Tibial artery (tissue), 4 donors: ENCODE measurements around the gene ZNF780B.

ENCODE experiments used
- DNase-seq, 2 donors: peaks; one replicate each; pipeline ENCODE4 v3.0.0-alpha.2; 2019
- H3K27ac ChIP-seq, 2 donors: fragments of 200-600 bp; sonication (generic) in 1 of 2; 1 replicate in 1 of 2; 2 replicates in 1 of 2; pipeline ENCODE4 v1.5.1; 2018 to 2019; ENCODE audit warnings: mild to moderate bottlenecking in 1 of 2
- H3K27me3 ChIP-seq, 2 donors: fragments of 200-600 bp; sonication (generic) in 1 of 2; one replicate each; pipeline versions ENCODE4 v1.5.1 to v1.6.0; 2016 to 2019
- H3K36me3 ChIP-seq, 3 donors: fragments of 200-600 bp; sonication (generic) in 2 of 3; one replicate each; pipeline ENCODE4 v1.5.1; 2016 to 2019; ENCODE audit warnings: mild to moderate bottlenecking in 2 of 3
- H3K4me1 ChIP-seq, 4 donors: fragments of 200-600 bp; sonication (generic) in 2 of 4; 1 replicate in 3 of 4; 2 replicates in 1 of 4; pipeline ENCODE4 v1.5.1; 2016 to 2019
- H3K4me3 ChIP-seq, 2 donors: fragments of 200-600 bp; sonication (generic) in 1 of 2; 1 replicate in 1 of 2; 2 replicates in 1 of 2; pipeline ENCODE4 v1.5.1; 2018 to 2019; ENCODE audit warnings: mild to moderate bottlenecking in 2 of 2
- H3K9me3 ChIP-seq, 3 donors: fragments of 200-600 bp; sonication (generic) in 1 of 3; one replicate each; pipeline ENCODE4 v1.5.1; 2016 to 2019
- intact Hi-C: fragments of 100-400 bp; cut with DNase I; formaldehyde crosslinking; loops from one replicate; pipeline ENCODE4 v1.15.0; 2023; ENCODE audit warnings: low total_unique reads
- TF ChIP-seq, protein P1 (sequence below), 2 experiments: fragments of 200-600 bp in 1 of 2; fragments of 450-650 bp in 1 of 2; IDR thresholded peaks; one replicate each; pipeline ENCODE4 v1.5.1; 2017 to 2019; ENCODE audit warnings: antibody characterized with exemption in 2 of 2, mild to moderate bottlenecking in 1 of 2, moderate library complexity in 1 of 2

The ZNF780B gene

DNA sequence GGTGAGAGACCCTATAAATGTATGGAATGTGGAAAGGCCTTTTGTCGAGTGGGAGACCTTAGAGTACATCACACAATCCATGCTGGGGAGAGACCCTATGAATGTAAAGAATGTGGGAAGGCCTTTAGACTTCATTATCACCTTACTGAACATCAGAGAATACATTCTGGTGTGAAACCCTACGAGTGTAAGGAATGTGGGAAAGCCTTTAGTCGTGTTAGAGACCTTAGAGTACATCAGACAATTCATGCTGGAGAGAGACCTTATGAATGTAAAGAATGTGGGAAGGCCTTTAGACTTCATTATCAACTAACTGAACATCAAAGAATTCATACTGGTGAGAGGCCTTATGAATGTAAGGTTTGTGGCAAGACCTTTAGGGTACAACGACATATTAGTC, 42.0 kb downstream of the ZNF780B start:
- H3K4me3 ChIP-seq = no peak overlapping the region
- no peaks in the 10 kb centered on the region for H3K27me3 ChIP-seq
- DNase-seq = no peak
- no peak overlapping the region for H3K27ac ChIP-seq
- peaks cover 59 to 88% (median 77%) of the 10 kb centered on the region in 3 donors for H3K36me3 ChIP-seq
- TF ChIP-seq, protein P1, sequence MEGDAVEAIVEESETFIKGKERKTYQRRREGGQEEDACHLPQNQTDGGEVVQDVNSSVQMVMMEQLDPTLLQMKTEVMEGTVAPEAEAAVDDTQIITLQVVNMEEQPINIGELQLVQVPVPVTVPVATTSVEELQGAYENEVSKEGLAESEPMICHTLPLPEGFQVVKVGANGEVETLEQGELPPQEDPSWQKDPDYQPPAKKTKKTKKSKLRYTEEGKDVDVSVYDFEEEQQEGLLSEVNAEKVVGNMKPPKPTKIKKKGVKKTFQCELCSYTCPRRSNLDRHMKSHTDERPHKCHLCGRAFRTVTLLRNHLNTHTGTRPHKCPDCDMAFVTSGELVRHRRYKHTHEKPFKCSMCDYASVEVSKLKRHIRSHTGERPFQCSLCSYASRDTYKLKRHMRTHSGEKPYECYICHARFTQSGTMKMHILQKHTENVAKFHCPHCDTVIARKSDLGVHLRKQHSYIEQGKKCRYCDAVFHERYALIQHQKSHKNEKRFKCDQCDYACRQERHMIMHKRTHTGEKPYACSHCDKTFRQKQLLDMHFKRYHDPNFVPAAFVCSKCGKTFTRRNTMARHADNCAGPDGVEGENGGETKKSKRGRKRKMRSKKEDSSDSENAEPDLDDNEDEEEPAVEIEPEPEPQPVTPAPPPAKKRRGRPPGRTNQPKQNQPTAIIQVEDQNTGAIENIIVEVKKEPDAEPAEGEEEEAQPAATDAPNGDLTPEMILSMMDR (IDR thresholded peaks at IDR 0.05) = no peak
- peaks cover 21 to 83% (median 44%) of the 10 kb centered on the region in 3 donors for H3K9me3 ChIP-seq
- intact Hi-C loops = no loop called here
- H3K4me1 ChIP-seq = no peaks in the 10 kb centered on the region

DNA sequence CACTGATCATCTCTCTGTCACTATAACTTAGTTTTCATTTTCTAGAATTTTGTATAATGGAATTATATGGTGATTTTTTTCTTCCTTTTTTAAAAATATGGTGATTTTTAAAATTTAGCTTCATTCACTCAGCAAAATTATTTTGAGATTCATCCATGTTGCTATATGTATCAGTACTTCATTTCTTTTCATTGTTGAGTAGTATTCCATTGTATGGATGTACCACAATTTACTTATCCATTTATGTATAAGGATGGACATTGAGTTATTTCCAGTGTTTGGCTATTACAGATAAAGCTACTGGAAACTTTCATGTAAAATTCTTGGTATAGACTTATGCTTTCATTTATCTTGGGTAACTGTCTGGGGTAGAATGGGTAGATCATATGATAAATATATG, 46.4 kb downstream of the ZNF780B start:
- no peaks in the 10 kb centered on the region for H3K27me3 ChIP-seq
- H3K36me3 ChIP-seq = peaks cover 84 to 87% (median 86%) of the 10 kb centered on the region in 3 donors
- DNase-seq = no peak
- H3K4me3 ChIP-seq = no peak overlapping the region
- H3K4me1 ChIP-seq = no peaks in the 10 kb centered on the region
- intact Hi-C loops = no loop called here
- no peak overlapping the region for H3K27ac ChIP-seq
- peaks cover 3 to 40% (median 18%) of the 10 kb centered on the region in 3 donors for H3K9me3 ChIP-seq
- TF ChIP-seq, protein P1 (IDR thresholded peaks at IDR 0.05) = no peak

DNA sequence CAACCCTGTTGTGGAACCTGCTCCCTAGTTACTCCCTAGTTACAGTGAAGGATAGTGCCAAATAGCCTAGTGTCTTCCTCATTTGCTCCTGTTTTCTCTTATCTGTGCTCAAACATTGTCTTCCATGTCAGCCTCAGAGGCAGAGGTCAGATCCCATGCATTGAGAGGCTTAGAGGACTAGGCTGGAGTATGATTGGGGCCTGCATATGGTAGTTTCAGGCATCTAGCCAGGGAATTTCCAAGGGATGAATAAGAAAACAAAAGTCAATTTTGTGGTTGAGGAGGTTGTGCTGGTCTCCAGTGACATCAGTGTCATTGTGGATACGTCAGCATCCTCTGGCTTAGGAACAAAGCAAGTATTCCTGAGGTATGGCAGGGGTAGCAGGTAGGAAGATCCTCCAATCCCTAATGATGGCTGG, 49.7 kb downstream of the ZNF780B start:
- Histone ChIP-seq H3K27me3 (no peaks in the 10 kb centered on the region), H3K27ac (no peak overlapping the region), H3K9me3 (peaks cover 0 to 15% (median 0%) of the 10 kb centered on the region in 3 donors), H3K36me3 (peaks cover 52 to 53% (median 53%) of the 10 kb centered on the region in 3 donors), H3K4me1 (no peaks in the 10 kb centered on the region), H3K4me3 (no peak overlapping the region)
- TF ChIP-seq, protein P1 (IDR thresholded peaks at IDR 0.05) = no peak
- DNase-seq = no peak
- intact Hi-C loops = no loop called here

DNA sequence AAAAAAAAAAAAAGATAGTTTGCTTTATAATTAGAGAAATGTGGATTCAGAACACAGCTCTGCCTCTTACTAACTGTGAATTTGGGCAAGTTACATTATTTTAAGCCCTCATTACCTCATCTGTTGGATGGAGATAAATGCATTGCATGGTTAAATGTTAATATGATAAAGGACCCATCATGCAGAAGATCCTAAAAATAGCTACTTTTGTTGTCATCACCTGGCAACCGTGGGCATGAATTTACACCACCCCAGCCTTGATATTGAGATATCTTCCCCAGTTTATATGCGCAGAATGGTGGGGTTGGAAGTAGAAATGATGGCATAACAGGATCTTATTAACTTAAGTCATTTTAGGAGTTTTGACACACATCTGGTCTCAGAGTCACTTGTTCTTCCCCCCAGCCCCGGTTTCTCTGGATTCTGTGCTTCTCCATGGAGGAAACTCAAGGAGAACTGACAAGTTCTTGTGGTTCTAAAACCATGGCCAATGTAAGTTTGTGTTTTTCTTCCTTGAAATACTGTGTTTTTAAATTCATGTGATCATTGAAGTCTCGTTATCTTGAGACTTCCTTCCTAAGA, 50.2 kb downstream of the ZNF780B start:
- intact Hi-C loops = no loop called here
- DNase-seq = no peak
- no peaks in the 10 kb centered on the region for H3K27me3 ChIP-seq
- H3K36me3 ChIP-seq = peaks cover 47 to 48% (median 48%) of the 10 kb centered on the region in 3 donors
- TF ChIP-seq, protein P1 (IDR thresholded peaks at IDR 0.05) = no peak
- H3K4me3 ChIP-seq = no peak overlapping the region
- H3K9me3 ChIP-seq = peaks cover 0 to 10% (median 0%) of the 10 kb centered on the region in 3 donors
- H3K4me1 ChIP-seq = no peaks in the 10 kb centered on the region
- H3K27ac ChIP-seq = no peak overlapping the region

DNA sequence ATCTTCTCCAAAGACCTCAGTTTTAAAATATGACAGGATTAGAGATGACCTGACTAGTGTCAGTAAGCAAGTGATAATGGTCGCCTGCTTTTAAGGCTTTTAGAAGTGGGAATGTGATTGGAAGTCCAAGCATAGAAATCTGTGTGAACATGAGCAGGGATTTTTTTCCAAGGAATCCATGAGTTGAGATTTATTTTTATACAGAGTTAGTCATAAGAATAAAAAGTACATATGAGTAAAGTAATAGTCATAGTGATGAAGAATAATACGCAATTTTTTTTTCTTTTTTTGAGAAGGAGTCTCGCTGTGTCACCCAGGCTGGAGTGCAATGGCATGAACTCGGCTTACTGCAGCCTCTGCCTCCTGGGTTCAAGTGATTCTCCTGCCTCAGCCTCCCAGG, 57.5 kb downstream of the ZNF780B start:
- Histone ChIP-seq H3K4me3 (no peak overlapping the region), H3K4me1 (peaks cover 0 to 21% (median 16%) of the 10 kb centered on the region in 4 donors), H3K27ac (peak overlapping the region in 1 of 2 donors; percentile 94), H3K36me3 (peaks cover 0 to 10% (median 7%) of the 10 kb centered on the region in 3 donors), H3K27me3 (no peaks in the 10 kb centered on the region), H3K9me3 (peaks cover 0 to 4% (median 2%) of the 10 kb centered on the region in 3 donors)
- intact Hi-C loops = no loop called here
- DNase-seq = no peak
- TF ChIP-seq, protein P1 (IDR thresholded peaks at IDR 0.05) = no peak
